HG03095 (cell line): ENCODE results near the gene MRPL44.
A peak's percentile ranks its signal among the peaks of the same experiment; 100 is the strongest.

Experiments
- ATAC-seq: cut with Tn5 transposase; IDR thresholded peaks from one replicate; pipeline ENCODE4 v1.9.1; 2021; ENCODE audit warnings: moderate library complexity; ENCODE audit not compliant: unreplicated experiment

Gene MRPL44

DNA sequence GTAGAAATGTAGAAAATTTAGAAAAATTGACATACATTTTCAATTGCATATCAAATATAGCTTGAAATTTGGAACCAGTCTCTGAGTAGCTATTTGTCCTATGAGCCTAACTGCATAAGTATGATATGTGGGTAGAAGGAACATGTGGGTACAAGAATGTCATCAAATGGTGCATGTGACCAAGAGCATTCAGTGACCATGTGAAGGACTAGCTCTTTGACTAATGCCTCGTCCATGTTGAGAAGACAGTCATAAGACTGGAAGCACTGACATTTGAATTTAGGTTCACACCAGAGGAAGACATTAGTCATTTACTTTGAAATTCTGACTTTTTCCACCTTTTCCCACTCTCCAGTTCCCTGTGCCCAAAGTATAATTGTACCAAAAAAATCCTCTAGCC, 12.6 kb downstream of the MRPL44 start:
- ATAC-seq, result no peak

- ATAC-seq, result peak; percentile 65
Observed at GRCh38 chr2:223970343-223971128, 13.3 kb downstream of the MRPL44 start.

GRCh38 chr2:223971731-223972130, 14.5 kb downstream of the MRPL44 start:
- no peak for ATAC-seq

GRCh38 chr2:223972656-223973102, 15.4 kb downstream of the MRPL44 start:
- no peak for ATAC-seq

- no peak for ATAC-seq
Observed at GRCh38 chr2:223973606-223974005, 16.3 kb downstream of the MRPL44 start.

DNA sequence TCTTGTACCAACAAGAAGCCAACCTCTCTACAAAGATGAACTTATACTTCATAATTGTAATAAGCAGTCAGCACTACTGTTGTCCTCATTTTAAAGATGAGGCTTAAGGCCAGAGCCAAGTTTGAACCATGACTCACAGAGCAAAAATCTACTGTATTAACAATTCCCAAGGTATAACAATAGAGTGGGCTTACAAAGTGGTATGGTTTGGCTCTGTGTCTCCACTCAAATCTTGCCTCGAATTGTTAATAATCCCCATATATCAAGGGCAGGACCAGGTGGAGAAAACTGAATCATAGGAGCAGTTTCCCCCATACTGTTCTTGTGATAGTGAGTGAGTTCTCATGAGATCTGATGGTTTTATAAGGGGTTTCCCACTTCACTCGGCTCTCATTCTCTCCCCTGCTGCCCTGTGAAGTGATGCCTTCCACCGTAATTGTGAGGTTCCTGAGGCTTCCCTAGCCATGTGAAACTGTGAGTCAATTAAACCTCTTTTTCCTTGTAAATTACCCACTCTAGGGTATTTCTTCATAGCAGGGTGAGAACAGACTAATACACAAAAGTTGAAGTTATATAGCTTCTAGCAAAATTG, 19.5 kb downstream of the MRPL44 start:
- ATAC-seq, result no peak

- no peak for ATAC-seq
Observed at GRCh38 chr2:223978451-223978850, 21.2 kb downstream of the MRPL44 start.

GRCh38 chr2:223979730-223980396, 22.6 kb downstream of the MRPL44 start:
- no peak for ATAC-seq

DNA sequence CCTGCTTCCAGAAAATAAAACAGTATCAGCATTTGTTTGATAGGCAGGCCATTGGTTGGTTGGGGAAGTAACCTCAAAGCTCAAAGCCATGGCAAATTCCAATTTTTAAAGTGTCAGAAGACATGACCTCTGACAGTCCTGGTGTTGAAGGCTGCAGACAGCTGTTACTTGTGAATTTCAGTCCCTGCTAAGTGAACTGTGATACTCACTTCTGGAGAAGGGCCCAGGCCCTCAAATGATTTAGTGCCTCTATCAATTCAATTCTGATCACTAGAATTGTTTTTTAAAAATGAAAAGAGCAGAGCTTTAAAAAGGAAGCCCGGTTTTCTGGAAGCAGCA, 23.1 kb downstream of the MRPL44 start:
- ATAC-seq, result no peak

GRCh38 chr2:223980803-223981202, 23.5 kb downstream of the MRPL44 start:
- no peak for ATAC-seq

DNA sequence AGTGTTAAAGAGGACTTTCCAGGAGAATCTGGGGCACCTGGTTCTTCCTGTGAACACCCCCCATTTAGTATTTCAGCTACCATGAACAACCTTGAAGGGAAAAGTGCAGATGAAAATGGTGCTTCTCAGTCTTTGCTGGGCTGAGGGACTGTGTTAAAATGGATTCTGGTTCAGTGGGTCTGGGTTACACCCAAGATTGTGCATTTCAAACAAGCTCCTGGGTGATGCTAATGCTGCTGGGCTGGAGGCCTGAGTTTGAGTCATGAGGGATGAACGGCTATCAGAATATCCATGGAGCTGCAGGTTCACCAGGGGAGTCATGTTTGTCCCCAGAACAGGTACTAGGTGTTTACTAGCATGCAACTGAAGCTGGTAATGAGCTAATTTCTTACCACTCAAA, 24.0 kb downstream of the MRPL44 start:
- ATAC-seq, result no peak

- ATAC-seq, result no peak
Observed at GRCh38 chr2:223989206-223989855, 32.1 kb downstream of the MRPL44 start.

- no peak for ATAC-seq
Observed at GRCh38 chr2:223989856-223990232, 32.6 kb downstream of the MRPL44 start.

DNA sequence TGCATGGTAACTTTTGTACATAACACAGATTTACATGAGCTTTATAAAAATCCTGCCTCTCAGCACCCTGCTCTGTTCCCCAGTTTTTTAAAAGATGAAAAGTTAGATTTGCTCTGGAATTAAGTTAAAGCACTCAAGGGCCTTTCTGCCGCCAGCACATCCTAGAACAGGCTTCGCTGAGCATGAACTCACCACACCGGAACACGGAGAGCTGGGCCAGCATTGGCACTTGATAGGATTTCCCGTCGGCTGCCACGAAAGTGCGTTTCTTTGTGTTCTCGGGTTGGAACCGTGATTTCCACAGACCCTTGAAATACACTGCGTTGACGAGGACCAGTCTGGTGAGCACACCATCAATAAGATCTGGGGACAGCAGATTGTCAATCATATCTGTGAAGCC, 34.3 kb downstream of the MRPL44 start:
- ATAC-seq, result no peak

GRCh38 chr2:223993634-223994232, 36.5 kb downstream of the MRPL44 start:
- peak; percentile 67 for ATAC-seq

GRCh38 chr2:223994562-223995162, 37.4 kb downstream of the MRPL44 start:
- ATAC-seq, result no peak

- ATAC-seq, result no peak
Observed at GRCh38 chr2:223995569-223995968, 38.3 kb downstream of the MRPL44 start.

DNA sequence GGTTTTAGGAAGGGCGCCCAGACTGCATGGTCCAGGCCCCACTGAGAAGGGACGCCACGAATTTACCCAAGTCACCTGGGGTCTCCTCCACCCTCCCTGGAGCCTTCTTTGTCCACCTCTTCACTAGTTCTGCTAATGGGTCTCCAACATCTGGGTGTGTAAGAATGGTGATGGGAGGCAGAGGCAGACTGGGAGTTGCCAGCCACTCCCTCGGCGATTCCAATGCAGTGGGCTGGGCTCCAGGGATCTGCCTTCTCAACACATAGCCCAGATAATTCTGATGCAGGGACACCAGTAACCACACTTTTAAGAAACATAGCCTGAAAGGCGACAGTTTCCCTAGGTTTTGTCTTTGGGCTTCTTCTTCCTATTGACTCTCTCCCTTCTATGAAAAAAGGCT, 39.1 kb downstream of the MRPL44 start:
- ATAC-seq, result no peak

DNA sequence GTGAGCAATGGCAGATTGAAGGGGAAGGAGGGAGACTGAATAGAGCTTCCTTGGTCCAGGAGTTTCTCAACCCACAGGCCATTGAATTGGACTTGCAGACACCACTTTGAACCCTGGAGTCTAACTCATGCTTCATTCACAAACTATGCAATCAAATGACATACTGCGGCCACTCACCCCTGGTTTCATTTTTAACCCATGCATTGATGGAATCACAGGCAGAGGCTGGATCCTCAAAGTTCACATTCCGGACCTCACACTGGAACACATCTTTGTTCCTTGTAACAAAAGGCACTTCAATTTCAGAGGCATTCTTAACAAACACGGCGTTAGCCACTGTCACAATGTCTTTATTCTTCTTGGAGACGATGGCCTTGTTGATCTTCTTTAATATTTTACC, 40.7 kb downstream of the MRPL44 start:
- ATAC-seq, result no peak

- no peak for ATAC-seq
Observed at GRCh38 chr2:223998948-223999347, 41.7 kb downstream of the MRPL44 start.

- no peak for ATAC-seq
Observed at GRCh38 chr2:223999862-224000261, 42.6 kb downstream of the MRPL44 start.
